SK-N-SH (cell line): ENCODE data around the gene ACSL3.

Experiments used
- CTCF ChIP-seq: fragments of 200-600 bp; sonication (generic); IDR thresholded peaks from 2 replicates; pipeline ENCODE4 v1.6.1; 2017; ENCODE audit warnings: antibody characterized with exemption, mild to moderate bottlenecking, moderate library complexity
- GATA2 ChIP-seq: sonication (generic); formaldehyde crosslinking; IDR thresholded peaks from 2 replicates; pipeline ENCODE4 v1.5.0; 2020; ENCODE audit warnings: mild to moderate bottlenecking, missing genetic modification reagents
- MXI1 ChIP-seq: IDR thresholded peaks from 2 replicates; pipeline ENCODE4 v1.6.1; 2012; ENCODE audit warnings: mild to moderate bottlenecking, low read depth, low read length, improper control_type of control experiment
- NFIC ChIP-seq: IDR thresholded peaks from 2 replicates; pipeline ENCODE4 v1.4.0; 2012; ENCODE audit warnings: borderline replicate concordance
- PBX3 ChIP-seq: IDR thresholded peaks from 2 replicates; pipeline ENCODE4; 2012
- TCF12 ChIP-seq: IDR thresholded peaks from 2 replicates; pipeline ENCODE4 v1.4.0; 2012
- USF2 ChIP-seq: fragments of 150-350 bp; IDR thresholded peaks from 2 replicates; pipeline ENCODE4 v1.6.1; 2017; ENCODE audit warnings: antibody characterized with exemption, low read length, low read depth, borderline replicate concordance
- YY1 ChIP-seq: IDR thresholded peaks from 2 replicates; pipeline ENCODE4 v1.4.0; 2012; ENCODE audit warnings: low read depth, mild to moderate bottlenecking

- TF ChIP-seq CTCF (no peak), TCF12 (no peak), MXI1 (no peak), PBX3 (no peak), USF2 (no peak), GATA2 (CRISPR knock-in tag) (no peak), NFIC (no peak), YY1 (no peak)
Measured at GRCh38 chr2:222938327-222938726, 77.5 kb downstream of the ACSL3 start.
